ENCODE measurements around the gene TMEM233. TPM values are rescaled to one million over a fixed set of nuclear protein-coding genes. Genes with fewer than 3 reads are reported as not detected.
"Not testable (repeated sequence)": the region's sequence is repeated elsewhere in the genome, so short reads cannot be mapped to it uniquely, and the experiment has no call there.

The TMEM233 gene
- total RNA-seq, 1 experiment from 2014 or later: 2.7 TPM

DNA sequence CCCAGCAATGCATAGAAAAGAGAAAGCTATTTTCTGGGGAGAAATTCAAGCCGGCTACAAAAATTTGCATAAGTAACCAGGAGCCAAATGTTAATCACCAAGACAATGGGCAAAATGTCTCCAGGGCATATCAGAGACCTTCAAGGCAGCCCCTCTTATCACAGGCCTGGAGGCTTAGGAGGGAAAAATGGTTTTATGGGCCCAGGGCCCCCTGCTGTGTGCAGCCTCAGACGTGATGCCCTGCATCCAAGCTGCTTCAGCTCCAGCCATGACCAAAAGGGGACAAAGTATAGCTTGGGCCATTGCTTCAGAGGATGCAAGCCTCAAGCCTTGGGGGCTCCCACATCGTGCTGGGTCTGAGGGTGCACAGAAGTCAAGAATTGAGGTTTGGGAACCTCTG, 15.8 kb downstream of the TMEM233 start:
- no peak for DNase-seq (ENCODE audit: low read depth)

DNA sequence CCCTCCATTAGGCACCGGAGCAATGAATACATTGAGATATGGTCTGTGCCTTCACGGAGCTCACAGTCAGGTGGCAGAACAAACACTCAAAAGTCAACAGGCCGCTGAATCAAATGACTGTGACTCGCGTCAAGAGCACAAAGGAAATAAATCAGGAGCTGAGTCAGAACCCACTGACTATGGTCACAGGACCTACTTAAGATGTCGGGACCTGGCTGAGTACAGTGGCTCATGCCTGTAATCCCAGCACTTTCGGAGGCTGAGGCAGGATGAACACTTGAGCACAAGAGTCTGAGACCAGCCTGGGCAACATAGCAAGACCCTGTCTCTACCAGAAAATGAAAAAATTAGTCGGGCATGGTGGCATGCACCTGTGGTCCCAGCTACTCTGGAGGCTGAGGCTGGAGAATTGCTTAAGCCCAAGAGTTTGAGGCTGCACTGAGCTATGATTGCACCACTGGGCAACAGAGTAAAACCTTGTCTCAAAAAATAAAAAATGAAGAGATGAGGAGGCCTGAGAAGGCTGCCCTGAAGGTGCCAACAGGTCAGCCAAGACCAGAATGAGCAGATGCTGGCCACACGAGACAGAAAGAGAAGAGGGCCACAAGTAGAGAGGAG, 19.9 kb downstream of the TMEM233 start:
- DNase-seq (ENCODE audit: low read depth): peak; percentile 77

DNA sequence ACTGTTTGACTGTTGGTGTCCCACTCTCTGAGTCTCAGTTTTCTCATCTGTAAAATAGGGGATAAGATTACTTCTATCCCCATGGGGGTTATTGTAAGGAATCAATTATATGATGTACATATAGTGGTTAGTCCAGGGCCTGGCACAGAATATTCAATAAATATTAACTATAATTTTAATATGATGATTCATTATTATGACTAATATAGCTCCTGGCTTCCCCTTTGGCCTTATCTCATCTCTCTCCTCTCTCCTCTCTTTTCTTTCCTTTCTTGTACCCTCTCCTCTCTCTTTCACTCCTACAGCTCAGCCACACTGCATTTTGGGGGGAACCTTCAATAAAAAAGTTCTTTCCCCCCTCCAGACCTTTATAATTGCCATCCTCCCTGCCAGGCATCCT, 21.1 kb downstream of the TMEM233 start:
- no peak for DNase-seq (ENCODE audit: low read depth)

DNA sequence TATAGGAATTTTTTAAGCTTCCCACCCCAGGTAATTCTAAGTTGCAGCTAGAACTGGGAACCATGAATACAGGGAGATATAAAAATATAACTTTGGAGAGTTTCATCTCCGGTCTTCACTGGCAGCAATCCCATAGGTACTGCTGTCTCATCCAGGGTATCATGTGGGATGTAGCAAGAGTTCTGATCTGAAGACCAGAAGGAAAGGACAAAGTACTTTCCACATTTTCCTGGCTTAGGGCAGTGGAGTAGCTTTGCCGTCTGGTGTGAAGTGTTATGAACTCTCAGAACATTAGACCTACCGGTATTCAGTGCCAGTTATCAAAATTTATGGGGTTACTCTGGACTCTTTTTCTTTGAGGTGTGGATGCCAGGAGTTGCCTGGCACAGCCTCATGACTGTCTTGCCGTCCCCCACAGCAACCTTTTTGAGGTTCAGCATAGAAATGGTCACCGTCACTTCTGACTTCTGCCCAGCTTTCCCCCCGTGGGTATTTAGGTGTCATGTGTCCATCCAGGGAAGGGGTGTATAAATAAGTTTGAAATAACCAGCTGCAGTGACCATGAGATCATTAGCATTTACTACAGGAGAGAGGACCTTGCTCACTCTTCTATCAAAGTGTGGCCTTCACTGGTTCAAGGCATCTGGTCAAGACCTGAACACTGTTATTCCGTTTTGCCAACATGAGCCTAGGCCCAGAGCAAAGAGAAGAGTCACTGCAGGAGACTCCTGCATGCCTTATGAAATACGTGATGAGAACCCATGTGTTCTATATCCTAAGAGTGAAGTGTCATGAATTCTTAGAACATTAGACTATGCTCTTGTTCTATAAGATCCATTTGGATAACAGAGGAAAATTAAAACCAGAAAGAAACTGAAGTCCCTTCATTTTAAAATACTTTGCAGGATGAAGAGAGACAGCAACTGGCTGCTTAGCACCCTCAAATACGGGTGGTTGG, 22.2 kb downstream of the TMEM233 start:
- DNase-seq (ENCODE audit: low read depth): no peak

DNA sequence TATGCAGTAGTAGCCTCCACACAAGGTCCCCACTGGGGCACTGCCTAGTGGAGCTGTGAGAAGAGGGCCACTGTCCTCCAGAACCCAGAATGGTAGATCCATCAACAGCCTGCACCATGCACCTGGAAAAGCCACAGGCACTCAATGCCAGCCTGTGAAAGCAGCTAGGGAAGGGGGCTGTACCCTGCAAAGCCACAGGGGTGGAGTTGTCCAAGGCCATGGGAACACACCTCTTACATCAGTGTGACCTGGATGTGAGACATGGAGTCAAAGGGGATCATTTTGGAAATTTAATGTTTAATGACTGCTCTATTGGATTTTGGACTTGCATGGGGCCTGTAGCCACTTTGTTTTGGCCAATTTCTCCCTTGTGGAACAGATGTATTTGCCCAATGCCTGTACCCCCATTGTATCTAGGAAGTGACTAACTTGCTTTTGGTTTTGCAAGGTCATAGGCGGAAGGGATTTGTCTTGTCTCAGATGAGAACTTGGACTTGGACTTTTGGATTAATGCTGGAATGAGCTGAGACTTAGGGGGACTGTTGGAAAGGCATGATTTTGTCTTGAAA, 24.8 kb downstream of the TMEM233 start:
- not testable (repeated sequence) for DNase-seq (ENCODE audit: low read depth)

DNA sequence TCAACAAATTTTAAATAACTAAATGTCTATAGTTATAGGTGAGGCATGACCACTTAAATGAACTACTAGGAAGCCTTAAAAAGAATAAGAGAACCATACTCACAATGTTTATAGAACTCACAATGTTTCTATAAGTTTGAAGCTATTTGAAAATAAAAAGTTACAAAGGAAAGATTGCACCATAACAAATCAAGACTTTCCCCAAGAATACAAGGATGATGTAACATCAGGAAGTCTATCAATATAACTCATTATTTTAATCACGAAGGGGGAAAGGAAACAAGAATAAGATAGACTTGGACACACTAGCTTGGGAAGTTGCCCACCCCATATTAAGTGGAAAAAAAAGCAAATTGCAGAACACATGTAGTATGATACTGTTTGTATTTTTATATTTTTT, 26.9 kb downstream of the TMEM233 start:
- DNase-seq (ENCODE audit: low read depth): no peak

DNA sequence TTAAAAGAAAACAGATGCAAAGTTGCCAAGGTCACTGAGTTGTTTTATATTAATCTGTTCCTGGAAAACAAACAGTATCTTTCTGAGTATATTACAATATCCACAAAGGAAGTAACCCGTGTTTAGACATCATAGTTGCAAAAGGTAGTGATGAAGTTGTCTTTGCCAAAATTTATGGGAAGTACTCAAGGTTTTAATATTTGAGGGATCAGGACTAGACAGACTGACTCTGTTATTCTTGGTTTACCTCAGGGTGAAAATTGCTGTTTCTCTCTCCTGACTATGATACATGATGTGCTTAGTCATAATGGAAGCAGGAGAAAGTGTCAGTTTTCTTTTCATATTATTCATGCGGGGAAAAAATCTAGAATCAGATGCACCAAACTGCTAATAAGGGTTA, 28.3 kb downstream of the TMEM233 start:
- peak; percentile 37 for DNase-seq (ENCODE audit: low read depth)

DNA sequence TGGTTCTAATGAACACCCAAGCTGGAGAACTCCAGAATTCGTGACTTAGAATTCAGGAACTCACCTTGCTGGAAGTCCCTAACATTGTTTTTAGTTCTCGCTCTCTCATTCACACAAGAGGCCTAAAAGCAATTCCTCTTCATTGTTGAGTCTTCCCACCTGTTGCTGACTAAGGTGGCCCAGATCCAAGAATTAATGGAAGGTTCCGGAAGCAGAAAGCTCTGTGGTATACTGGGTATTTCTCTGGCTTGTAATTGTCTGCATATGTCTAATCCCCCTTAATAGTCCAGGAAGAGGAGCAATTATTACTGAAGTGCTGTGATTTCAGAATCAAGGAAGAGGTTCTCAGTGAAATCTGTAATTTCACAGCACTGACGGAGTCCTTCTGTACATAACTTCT, 31.4 kb downstream of the TMEM233 start:
- peak; percentile 84 for DNase-seq (ENCODE audit: low read depth)

DNA sequence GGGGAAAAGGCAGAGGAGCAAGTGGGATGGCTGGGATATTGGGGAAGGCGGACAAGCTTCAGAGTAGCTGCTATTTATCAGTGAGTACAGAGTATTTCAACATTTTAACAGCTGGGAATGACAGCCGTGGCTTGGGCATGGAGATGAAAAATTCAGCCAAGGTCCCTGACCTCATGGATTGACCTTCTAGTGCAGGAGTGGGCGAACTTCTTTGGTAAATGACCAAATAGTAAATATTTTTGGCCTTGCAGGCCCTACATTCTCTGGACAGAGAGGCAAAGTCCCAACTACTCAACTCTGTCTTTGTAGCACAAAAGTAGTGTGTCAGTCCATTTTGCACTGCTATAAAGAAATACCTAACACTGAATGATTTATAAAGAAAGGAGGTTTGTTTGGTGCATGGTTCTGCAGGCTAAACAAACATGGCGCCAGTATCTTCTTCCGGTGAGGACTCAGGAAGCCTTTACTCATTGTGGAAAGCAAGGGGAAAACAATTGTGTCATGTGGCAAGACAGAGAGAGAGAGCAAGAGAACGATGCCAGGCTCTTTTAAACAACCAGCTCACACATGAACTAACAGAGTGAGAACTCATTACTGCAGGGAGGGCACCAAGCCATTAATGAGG, 33.6 kb downstream of the TMEM233 start:
- DNase-seq (ENCODE audit: low read depth): no peak

DNA sequence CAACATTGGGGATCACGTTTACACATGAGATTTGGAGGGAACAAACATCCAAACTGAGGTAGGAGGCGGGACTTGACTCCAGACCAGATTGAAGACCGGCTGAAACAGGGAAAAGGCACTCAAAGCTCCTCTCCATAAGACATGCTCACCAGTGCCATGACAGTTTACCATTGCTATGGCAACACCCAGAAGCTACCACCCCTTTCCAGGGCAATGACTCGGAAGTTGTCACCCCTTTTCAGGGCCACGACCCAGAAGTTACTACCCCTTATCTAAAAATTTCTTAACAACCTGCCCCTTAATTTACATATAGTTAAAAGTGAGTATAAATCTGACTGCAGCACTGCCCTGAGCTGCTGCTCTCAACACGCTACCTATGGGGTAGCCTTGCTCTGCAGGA, 34.1 kb downstream of the TMEM233 start:
- no peak for DNase-seq (ENCODE audit: low read depth)

DNA sequence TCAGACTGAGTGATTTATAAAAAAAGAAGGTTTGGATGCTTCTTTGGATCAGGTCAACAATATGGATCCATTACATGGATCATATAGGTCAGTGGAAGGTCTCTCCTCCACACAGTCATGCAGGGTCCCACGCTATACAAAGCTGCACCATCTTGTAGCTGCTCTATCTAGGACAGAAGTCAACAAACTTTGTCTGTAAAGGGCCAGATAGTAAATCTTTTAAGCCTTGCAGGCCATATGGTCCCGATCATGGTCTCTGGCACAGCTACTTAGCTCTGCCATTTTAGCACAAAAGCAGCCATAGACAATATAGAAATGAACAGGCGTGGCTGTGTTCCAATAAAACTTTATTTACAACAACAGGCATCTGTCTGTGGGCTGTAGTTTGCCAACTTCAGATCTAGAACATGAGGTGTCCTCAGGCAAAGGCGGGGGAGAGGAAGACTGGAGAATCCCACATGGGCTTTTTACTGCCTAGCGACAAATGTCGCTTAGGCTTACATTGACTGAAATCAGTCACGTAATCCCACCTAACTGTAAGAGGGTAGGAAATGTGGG, 36.7 kb downstream of the TMEM233 start:
- DNase-seq (ENCODE audit: low read depth): no peak

DNA sequence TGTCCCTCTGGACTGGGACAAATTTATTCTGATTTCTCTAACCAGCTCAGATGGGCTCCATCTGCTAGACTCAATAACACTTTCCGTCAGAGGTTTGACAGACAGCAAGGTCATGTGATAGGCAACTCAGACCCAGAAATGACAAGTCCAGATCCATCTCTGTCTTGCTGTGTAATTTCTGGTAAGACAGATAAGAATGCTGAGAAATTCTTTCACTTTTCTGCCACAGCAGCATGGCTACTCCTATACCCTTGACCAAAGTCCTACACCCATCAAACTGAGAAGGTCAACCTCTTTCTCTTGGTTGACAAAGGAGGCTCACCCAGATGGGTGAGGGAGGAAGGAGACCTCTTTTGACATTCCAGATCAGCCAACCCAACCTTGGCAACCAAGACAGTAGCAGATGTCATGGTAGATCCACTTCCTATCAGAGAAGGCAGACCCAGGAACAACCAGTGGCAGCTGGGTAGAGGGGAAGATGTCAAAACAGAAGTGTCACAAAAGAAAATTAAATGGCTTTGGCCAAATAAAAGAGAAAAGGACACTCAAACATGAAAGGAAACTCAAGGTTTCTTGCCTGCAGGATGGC, 37.5 kb downstream of the TMEM233 start:
- DNase-seq (ENCODE audit: low read depth): no peak

DNA sequence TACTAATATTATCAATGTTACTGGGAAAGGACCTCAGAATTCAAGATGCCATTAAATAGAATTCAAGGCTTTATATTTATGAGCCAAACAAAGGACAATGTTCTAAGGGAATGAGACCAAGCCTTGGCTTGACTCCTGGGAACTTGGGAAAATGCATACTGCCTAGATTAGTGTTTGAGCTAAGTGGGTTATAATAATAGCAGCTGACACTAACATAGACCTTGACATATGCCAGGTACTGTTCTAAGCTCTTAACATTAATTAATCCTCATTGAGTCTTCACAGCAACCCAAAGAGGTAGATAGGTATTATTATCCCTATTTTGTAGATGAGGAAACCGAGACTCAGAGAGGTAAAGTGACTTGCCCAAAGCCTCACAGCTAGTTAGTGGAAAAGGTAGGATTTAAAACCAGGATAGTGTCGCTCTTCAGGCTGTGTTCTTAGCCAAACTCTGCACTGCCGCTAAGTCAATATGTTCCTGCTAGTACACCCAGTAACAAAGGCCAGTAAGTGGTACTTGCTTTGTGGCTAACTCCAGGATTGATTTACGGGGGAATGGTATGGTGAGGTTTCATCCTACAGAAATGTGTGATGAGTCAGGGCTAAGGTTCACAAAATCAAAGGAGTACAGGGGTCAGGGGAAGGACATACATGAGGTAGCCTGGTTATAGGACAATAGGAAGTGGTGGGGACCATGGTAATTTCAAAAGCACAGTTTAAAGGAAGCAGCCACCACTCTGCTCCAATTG, 38.5 kb downstream of the TMEM233 start:
- peak; percentile 91 for DNase-seq (ENCODE audit: low read depth)

DNA sequence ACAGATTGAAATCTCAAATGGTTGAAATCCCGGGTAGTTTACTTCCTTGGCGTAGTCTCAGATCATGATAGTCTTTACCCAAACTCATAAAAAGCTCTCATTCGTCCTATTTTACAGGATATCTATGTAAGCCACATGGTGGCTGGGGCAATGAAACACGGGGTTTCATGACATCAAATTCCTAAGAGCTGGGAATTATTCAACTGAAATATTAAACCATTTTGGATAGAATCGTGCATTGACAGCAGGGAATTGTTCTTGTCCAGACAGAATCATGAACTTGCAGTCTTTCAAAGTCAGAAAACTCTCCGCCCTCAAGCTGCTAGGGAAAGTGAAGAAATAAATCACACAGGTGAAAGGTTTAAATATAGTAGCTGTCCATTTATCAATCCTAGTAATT, 41.2 kb downstream of the TMEM233 start:
- DNase-seq (ENCODE audit: low read depth): no peak

DNA sequence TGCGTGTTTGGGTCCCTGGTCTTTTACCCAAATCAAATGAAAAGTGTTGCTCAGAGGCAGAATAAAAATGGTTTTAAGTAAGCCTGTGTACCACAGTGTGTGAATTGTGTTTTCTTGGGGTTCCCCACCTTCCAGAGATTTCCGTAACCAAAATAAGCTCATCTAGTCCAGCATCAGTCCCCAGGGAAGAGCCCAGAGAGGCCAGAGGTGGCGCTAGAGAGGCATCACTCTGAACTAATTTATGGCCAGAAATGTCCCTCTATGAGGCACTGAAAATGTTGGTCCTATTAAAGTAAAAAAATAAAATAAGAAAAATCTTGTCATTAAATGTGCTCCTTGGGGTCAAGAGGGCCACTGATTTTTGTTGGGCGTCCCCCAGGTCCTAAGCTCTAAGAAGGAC, 49.4 kb downstream of the TMEM233 start:
- DNase-seq (ENCODE audit: low read depth): peak; percentile 16

DNA sequence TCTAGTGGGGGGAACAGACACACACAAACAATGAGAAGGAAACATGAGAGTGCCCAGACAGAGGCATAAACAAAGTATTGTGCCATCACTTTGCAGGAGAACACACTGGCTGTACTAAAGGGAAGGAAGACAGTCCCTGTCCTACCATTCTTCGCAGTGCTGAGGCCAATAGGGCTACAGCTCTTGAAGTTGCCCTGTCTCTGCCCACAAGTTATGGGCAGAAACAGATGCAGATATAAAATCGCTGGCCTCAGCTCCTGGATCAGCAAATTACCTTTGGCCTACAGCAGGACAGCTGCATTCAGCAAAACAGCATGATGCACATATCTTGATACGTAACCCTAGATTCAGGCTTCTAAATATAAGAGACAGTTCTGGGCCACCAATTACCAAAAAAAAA, 51.4 kb downstream of the TMEM233 start:
- DNase-seq (ENCODE audit: low read depth): no peak

DNA sequence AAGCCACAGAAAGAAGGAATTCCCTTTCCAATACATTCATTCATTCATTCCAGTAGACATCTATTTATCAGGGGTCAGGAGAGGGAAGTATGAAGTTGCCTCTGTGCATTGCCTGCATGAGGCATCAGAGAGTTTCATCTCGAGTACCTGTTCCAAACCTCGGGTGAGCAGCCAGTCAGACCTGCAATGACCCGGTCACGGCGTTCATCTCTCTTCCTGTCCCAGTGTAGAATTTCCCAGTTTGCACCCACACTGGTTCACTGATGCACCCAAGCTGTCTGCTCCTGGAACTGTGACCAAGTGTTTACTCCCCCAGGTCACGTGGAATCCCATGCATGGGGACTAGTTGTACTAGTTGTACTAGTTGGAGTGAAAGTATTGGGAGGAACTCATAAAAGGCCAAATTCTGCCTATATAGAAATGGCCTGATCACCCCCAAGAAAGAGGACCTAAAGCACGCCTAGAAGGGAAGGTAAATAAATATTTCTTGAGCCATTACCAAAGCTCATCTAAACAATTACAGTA, 52.0 kb downstream of the TMEM233 start:
- DNase-seq (ENCODE audit: low read depth): no peak

DNA sequence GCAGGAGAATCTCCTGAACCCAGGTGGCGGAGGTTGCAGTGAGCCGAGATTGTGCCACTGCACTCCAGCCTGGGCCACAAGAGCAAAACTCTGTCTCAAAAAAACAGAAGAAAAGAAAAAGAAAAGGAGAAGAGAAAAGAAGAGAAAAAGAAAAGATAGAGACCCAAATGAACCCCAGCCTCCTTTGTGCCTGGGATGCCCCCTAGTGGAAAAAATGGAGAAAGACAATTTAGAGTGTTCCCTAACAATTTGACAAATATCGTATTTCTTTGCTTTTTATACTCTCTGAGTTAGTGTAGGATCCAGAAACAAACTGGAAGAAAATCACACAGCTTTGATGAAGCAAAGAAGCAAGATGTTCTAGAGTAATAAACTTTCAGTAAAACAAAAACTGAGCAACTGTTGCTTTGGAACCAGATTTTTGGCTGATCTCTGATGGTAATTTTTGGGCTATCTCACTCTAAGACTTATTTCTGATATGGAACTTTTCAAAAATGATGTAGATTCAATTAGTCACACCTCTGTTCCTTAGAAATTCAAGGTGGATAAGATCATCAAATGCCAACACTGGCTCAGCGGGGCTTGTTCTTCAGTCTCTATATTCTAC, 55.7 kb downstream of the TMEM233 start:
- peak; percentile 36 for DNase-seq (ENCODE audit: low read depth)

DNA sequence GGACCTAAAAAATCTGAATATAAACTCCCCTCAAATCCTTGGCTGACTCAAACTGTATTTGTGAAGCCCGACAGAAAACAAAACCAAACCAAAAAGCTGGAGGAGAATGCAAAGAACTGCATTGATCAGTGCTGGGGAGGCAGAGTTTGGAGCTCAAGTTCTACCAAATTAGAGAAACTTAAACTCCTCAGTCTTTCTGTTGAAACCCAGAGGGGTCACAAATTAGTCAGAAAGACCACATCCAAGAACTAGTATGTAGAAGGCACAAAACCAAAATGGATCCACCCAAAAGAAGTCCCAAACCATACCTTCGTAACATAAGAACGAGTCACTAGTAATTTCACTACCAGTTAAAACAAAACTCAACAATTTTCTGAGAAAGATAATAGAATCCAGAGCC, 59.1 kb downstream of the TMEM233 start:
- DNase-seq (ENCODE audit: low read depth): no peak

DNA sequence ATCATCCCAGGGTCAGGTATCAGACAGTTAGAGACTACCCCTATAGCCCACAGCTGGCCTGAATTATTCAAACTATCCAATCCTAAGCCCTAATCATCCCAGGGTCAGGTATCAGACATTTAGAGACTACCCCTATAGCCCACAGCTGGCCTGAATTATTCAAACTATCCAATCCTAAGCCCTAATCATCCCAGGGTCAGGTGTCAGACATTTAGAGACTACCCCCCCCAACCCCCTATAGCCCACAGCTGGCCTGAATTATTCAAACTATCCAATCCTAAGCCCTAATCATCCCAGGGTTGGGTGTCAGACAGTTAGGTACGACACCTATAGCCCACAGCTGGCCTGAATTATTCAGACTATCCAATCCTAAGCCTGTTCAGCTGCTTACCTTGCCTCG, 63.4 kb downstream of the TMEM233 start:
- not testable (repeated sequence) for DNase-seq (ENCODE audit: low read depth)

Data from Daoy (cell line).